H1 (cell line): ENCODE measurements around the gene FLVCR2. TPM values are rescaled to one million over a fixed set of nuclear protein-coding genes. Genes with fewer than 3 reads are reported as not detected.

Experiments
- CTCF ChIA-PET: fragments of 300-600 bp; sonication (Branson Sonifier 250); formaldehyde crosslinking; loops from one replicate; lab custom pipeline; 2021; ENCODE audit not compliant: partially characterized antibody; lab: Charles Lee
- POLR2A ChIA-PET: fragments of 300-600 bp; sonication (Branson Sonifier 250); formaldehyde crosslinking; loops from one replicate; lab custom pipeline; 2021; ENCODE audit warnings: inconsistent platforms; ENCODE audit not compliant: partially characterized antibody; lab: Charles Lee
- DNase-seq, 2 experiments: peaks; one replicate each; pipeline versions ENCODE4 v3.0.0 to v3.0.0-alpha.2; 2010 to 2022; ENCODE audit warnings: low spot score in 2 of 2, low read depth in 1 of 2, mixed read lengths in 1 of 2
- FAIRE-seq: peaks from 2 replicates; lab custom pipeline; 2011; peaks lifted over from hg19 to GRCh38; lab: Jason Lieb, UNC
- H2AFZ ChIP-seq: 2 replicates; pipeline ENCODE4 v1.8.1; 2012; ENCODE audit warnings: low read length, inconsistent platforms
- H2AK5ac ChIP-seq: 2 replicates; pipeline ENCODE4 v1.6.1; 2013; ENCODE audit warnings: low read depth, low read length
- H2BK120ac ChIP-seq: replicated peaks from 2 replicates; pipeline ENCODE3; 2013; ENCODE audit warnings: low read depth, low read length, inconsistent platforms
- H2BK12ac ChIP-seq: 2 replicates; pipeline ENCODE4 v1.6.1; 2013; ENCODE audit warnings: low read depth, low read length
- H2BK15ac ChIP-seq: 2 replicates; pipeline ENCODE4 v1.6.1; 2013; ENCODE audit warnings: low read length
- H2BK20ac ChIP-seq: 2 replicates; pipeline ENCODE4 v1.6.1; 2013; ENCODE audit warnings: low read length
- H2BK5ac ChIP-seq: 2 replicates; pipeline ENCODE4 v1.6.1; 2013; ENCODE audit warnings: low read depth, low read length
- H3K14ac ChIP-seq: 2 replicates; pipeline ENCODE4 v1.6.1; 2013; ENCODE audit warnings: inconsistent platforms; ENCODE audit not compliant: insufficient read length
- H3K18ac ChIP-seq: 2 replicates; pipeline ENCODE4 v1.6.1; 2013; ENCODE audit warnings: low read length; ENCODE audit errors: extremely low read depth
- H3K23ac ChIP-seq: 2 replicates; pipeline ENCODE4 v1.6.1; 2013; ENCODE audit warnings: inconsistent platforms; ENCODE audit not compliant: insufficient read length
- H3K23me2 ChIP-seq: 2 replicates; pipeline ENCODE4 v1.6.1; 2013; ENCODE audit warnings: low read depth, low read length
- H3K27ac ChIP-seq: 2 replicates; pipeline ENCODE4 v1.6.1; 2011; ENCODE audit warnings: low read depth, low read length, inconsistent platforms
- H3K27me3 ChIP-seq, 4 experiments: replicated peaks in 1 of 4; 1 replicate in 1 of 4; 2 replicates in 3 of 4; pipeline versions ENCODE4 v1.6.1 to v1.8.1; 2011 to 2013; ENCODE audit warnings: low read length in 3 of 4, mild to moderate bottlenecking in 3 of 4, inconsistent platforms in 2 of 4, mixed read lengths in 2 of 4, moderate library complexity in 1 of 4; ENCODE audit not compliant: control insufficient read depth in 3 of 4, insufficient read depth in 3 of 4; ENCODE audit errors: extremely low read depth in 1 of 4
- H3K36me3 ChIP-seq, 4 experiments: 2 replicates each; pipeline versions ENCODE4 v1.6.1 to v1.8.1; 2011 to 2013; ENCODE audit warnings: mild to moderate bottlenecking in 4 of 4, low read length in 3 of 4, moderate library complexity in 2 of 4, control low read depth in 1 of 4, inconsistent platforms in 1 of 4; ENCODE audit not compliant: insufficient read depth in 4 of 4, control insufficient read depth in 2 of 4
- H3K4ac ChIP-seq: replicated peaks from 2 replicates; pipeline ENCODE3; 2013; ENCODE audit warnings: low read length, low read depth, mixed read lengths, inconsistent platforms; ENCODE audit not compliant: insufficient read length
- H3K4me1 ChIP-seq, 4 experiments: replicated peaks in 1 of 4; 1 replicate in 1 of 4; 2 replicates in 3 of 4; pipeline versions ENCODE4 v1.6.1 to v1.8.1; 2011 to 2013; ENCODE audit warnings: low read length in 3 of 4, inconsistent platforms in 2 of 4, mixed read lengths in 1 of 4; ENCODE audit not compliant: insufficient read depth in 4 of 4, control insufficient read depth in 3 of 4
- H3K4me2 ChIP-seq, 2 experiments: 2 replicates each; pipeline versions ENCODE4 v1.6.1 to v1.8.1; 2011 to 2013; ENCODE audit warnings: low read depth in 2 of 2, low read length in 2 of 2, control low read depth in 1 of 2, inconsistent platforms in 1 of 2, mild to moderate bottlenecking in 1 of 2; ENCODE audit not compliant: insufficient read depth in 1 of 2
- H3K4me3 ChIP-seq, 4 experiments: fragments of 200-600, 300-600 bp in 1 of 4; sonication (generic), shearing (Covaris generic), sonication (Bioruptor Twin) in 1 of 4; 2 replicates each; pipeline versions ENCODE4 v1.5.1 to v1.8.1; 2011 to 2016; ENCODE audit warnings: low read length in 4 of 4, low read depth in 3 of 4, control low read depth in 2 of 4, inconsistent platforms in 2 of 4, mild to moderate bottlenecking in 2 of 4, mixed read lengths in 1 of 4, moderate library complexity in 1 of 4; ENCODE audit not compliant: insufficient read depth in 2 of 4; ENCODE audit errors: extremely low read depth in 1 of 4
- H3K56ac ChIP-seq: replicated peaks from 2 replicates; pipeline ENCODE3; 2013; ENCODE audit warnings: low read depth, mild to moderate bottlenecking, mixed read lengths, low read length, inconsistent platforms; ENCODE audit not compliant: insufficient read length
- H3K79me1 ChIP-seq: 2 replicates; pipeline ENCODE4 v1.6.1; 2013; ENCODE audit warnings: low read depth, low read length, control low read depth
- H3K79me2 ChIP-seq, 2 experiments: 2 replicates each; pipeline versions ENCODE4 v1.6.1 to v1.8.1; 2012 to 2013; ENCODE audit warnings: low read length in 2 of 2, mild to moderate bottlenecking in 2 of 2, inconsistent platforms in 1 of 2; ENCODE audit not compliant: insufficient read depth in 2 of 2, control insufficient read depth in 1 of 2
- H3K9ac ChIP-seq, 4 experiments: replicated peaks in 1 of 4; 1 replicate in 1 of 4; 2 replicates in 3 of 4; pipeline versions ENCODE4 v1.6.1 to v1.8.1; 2011 to 2013; ENCODE audit warnings: low read depth in 3 of 4, low read length in 3 of 4, control low read depth in 2 of 4, mild to moderate bottlenecking in 2 of 4, moderate library complexity in 2 of 4, inconsistent platforms in 1 of 4; ENCODE audit errors: extremely low read depth in 1 of 4
- H3K9me3 ChIP-seq, 2 experiments: 2 replicates each; pipeline versions ENCODE4 v1.6.1 to v1.8.1; 2012 to 2013; ENCODE audit warnings: mild to moderate bottlenecking in 2 of 2, moderate library complexity in 2 of 2, control low read depth in 1 of 2, inconsistent platforms in 1 of 2, low read depth in 1 of 2, low read length in 1 of 2, mixed read lengths in 1 of 2; ENCODE audit not compliant: insufficient read depth in 2 of 2
- H4K20me1 ChIP-seq, 2 experiments: replicated peaks in 1 of 2; 2 replicates each; pipeline versions ENCODE3 to v1.8.1; 2011 to 2013; ENCODE audit warnings: inconsistent platforms in 2 of 2, low read length in 2 of 2, mild to moderate bottlenecking in 1 of 2; ENCODE audit not compliant: insufficient read depth in 2 of 2, control insufficient read depth in 1 of 2
- H4K5ac ChIP-seq: 2 replicates; pipeline ENCODE4 v1.6.1; 2013; ENCODE audit warnings: low read length, low read depth, mixed read lengths, inconsistent platforms; ENCODE audit not compliant: insufficient read length
- H4K8ac ChIP-seq: 2 replicates; pipeline ENCODE4 v1.8.0; 2013; ENCODE audit warnings: mild to moderate bottlenecking, moderate library complexity, low read length, inconsistent platforms; ENCODE audit not compliant: insufficient read depth; ENCODE audit errors: extremely low read depth
- H4K91ac ChIP-seq: replicated peaks from 2 replicates; pipeline ENCODE3; 2013; ENCODE audit warnings: low read length, mixed read lengths, inconsistent platforms; ENCODE audit not compliant: insufficient read length
- ATF3 ChIP-seq: IDR thresholded peaks from 2 replicates; pipeline ENCODE4 v1.6.1; 2011; ENCODE audit warnings: low read depth, mild to moderate bottlenecking, low read length; ENCODE audit not compliant: insufficient read depth
- GABPA ChIP-seq: IDR thresholded peaks from 2 replicates; pipeline ENCODE4 v1.6.1; 2011; ENCODE audit warnings: mild to moderate bottlenecking, low read length, moderate library complexity, borderline replicate concordance; ENCODE audit not compliant: insufficient read depth
- HDAC2 ChIP-seq, 2 experiments: fragments of 300-600 bp in 1 of 2; sonication (generic) in 1 of 2; IDR thresholded peaks; 2 replicates each; pipeline ENCODE4 v1.6.1; 2011 to 2012; ENCODE audit warnings: low read depth in 2 of 2, low read length in 2 of 2, mild to moderate bottlenecking in 2 of 2, moderate library complexity in 2 of 2, borderline replicate concordance in 1 of 2, inconsistent platforms in 1 of 2
- JUN ChIP-seq: IDR thresholded peaks from 2 replicates; pipeline ENCODE4 v1.6.1; 2011; ENCODE audit warnings: low read depth, mild to moderate bottlenecking, improper control_type of control experiment, low read length
- RAD21 ChIP-seq, 2 experiments: IDR thresholded peaks in 1 of 2; conservative IDR thresholded peaks in 1 of 2; 2 replicates each; pipeline ENCODE4 v1.6.1; 2011; ENCODE audit warnings: low read depth in 2 of 2, low read length in 2 of 2, improper control_type of control experiment in 1 of 2, inconsistent platforms in 1 of 2, mild to moderate bottlenecking in 1 of 2, moderate library complexity in 1 of 2
- RFX5 ChIP-seq: IDR thresholded peaks from 2 replicates; pipeline ENCODE4 v1.6.1; 2011; ENCODE audit warnings: low read depth, low read length, improper control_type of control experiment, borderline replicate concordance
- SP1 ChIP-seq: IDR thresholded peaks from 2 replicates; pipeline ENCODE4 v1.6.1; 2011; ENCODE audit warnings: low read depth, low read length
- ZNF274 ChIP-seq: IDR thresholded peaks from 2 replicates; pipeline ENCODE4 v1.7.0; 2012; ENCODE audit warnings: low read length, borderline replicate concordance; ENCODE audit errors: extremely low read depth
- WGBS, 2 experiments: shearing (Covaris generic) in 1 of 2; methylation state at CpG; one replicate each; pipeline versions ENCODE4 v1.1.6 to v1.1.7; 2013 to 2015; ENCODE audit warnings: low lambda C conversion rate in 2 of 2, mixed read lengths in 2 of 2, inconsistent platforms in 1 of 2, low coverage in 1 of 2, missing lambda C conversion rate in 1 of 2; ENCODE audit not compliant: insufficient replicate concordance in 2 of 2, insufficient coverage in 1 of 2, insufficient read length in 1 of 2; ENCODE audit errors: extremely low coverage in 1 of 2, missing lambda C conversion rate in 1 of 2; 5-methylcytosine and 5-hydroxymethylcytosine counted together
- polyA plus RNA-seq, 7 experiments: library from polyadenylated mRNA; depleted of rRNA in 3 of 7; stranded (reverse) in 5 of 7; unstranded in 2 of 7; fragments of >200 nt in 5 of 7; fragments of 200-250 nt in 2 of 7; gene quantifications; 1 replicate in 5 of 7; 2 replicates in 1 of 7; 4 replicates in 1 of 7; pipeline versions ENCODE4 v1.2.1 to v1.2.3, GENCODE V29; 2011 to 2013; ENCODE audit warnings: missing spikeins in 2 of 7, mixed read lengths in 2 of 7
- total RNA-seq: library from RNA; stranded (reverse); fragmentation: NEBNext Ultra II Directional; extraction: Animal tissue kit (Norgen Biotek cat#: 25700); gene quantifications from 2 replicates; pipeline ENCODE4 v1.2.1, GENCODE V29; 2021

The FLVCR2 gene
- total and polyA plus RNA-seq, 2 of the 8 experiments (the other 6 are each of a cell fraction or from before 2014, with no cell fraction given) = 7.1 to 8.2 TPM

GRCh38 chr14:75625034-75625433 is 46.6 kb downstream of the FLVCR2 start:
- no peak overlapping the region for H3K18ac ChIP-seq
- no peak overlapping the region for H3K27ac ChIP-seq
- no peak overlapping the region for H2BK20ac ChIP-seq
- no peak overlapping the region for H3K56ac ChIP-seq
- peaks cover 2% of the 10 kb centered on the region; the same call in 1 of the 2 replicates for H3K23me2 ChIP-seq
- no peak overlapping the region for H2BK12ac ChIP-seq
- no peak overlapping the region for H2BK5ac ChIP-seq
- CTCF ChIA-PET = interaction anchor here (0.6 to 1.2 kb wide), 2 partner anchors 9 to 493 kb away, joined by 3 read pairs; no protein-coding TSS in a partner anchor
- no peaks in the 10 kb centered on the region for H3K36me3 ChIP-seq
- no peak overlapping the region for H3K4me3 ChIP-seq
- 98% methylated on average over 3 of the region's 3 CpGs; no CpG with 5 or more reads in 1 of the 2 experiments for WGBS, 2 experiments
- H4K5ac ChIP-seq = no peak overlapping the region
- no peaks in the 10 kb centered on the region for H3K27me3 ChIP-seq
- no peak overlapping the region for H4K8ac ChIP-seq
- no peak overlapping the region for H2AK5ac ChIP-seq
- no peak overlapping the region for H2AFZ ChIP-seq
- H3K9ac ChIP-seq = no peak overlapping the region
- H2BK120ac ChIP-seq = no peak overlapping the region
- H3K23ac ChIP-seq = no peak overlapping the region
- no peaks in the 10 kb centered on the region for H3K79me1 ChIP-seq
- no peak for DNase-seq
- no peaks in the 10 kb centered on the region for H3K79me2 ChIP-seq
- TF ChIP-seq ZNF274 (no peak), JUN (no peak), GABPA (no peak), RFX5 (no peak), HDAC2 (IDR thresholded peaks at IDR 0.05; ENCODE audit: borderline replicate concordance in 1 of 2, low read depth in 2 of 2, low read length in 2 of 2) (no peak), RAD21 (IDR thresholded peaks at IDR 0.05 in 1 of 2, conservative IDR thresholded peaks at IDR 0.05 in 1 of 2; ENCODE audit: low read depth in 2 of 2, low read length in 2 of 2) (no peak), SP1 (no peak), ATF3 (no peak)
- H4K20me1 ChIP-seq = no peaks in the 10 kb centered on the region
- no peaks in the 10 kb centered on the region for H3K9me3 ChIP-seq
- no peak overlapping the region for H4K91ac ChIP-seq
- no peak for FAIRE-seq
- H3K4ac ChIP-seq = no peak overlapping the region
- no peak overlapping the region for H3K14ac ChIP-seq
- peaks cover 0 to 12% (median 3%) of the 10 kb centered on the region in 4 experiments; a peak in 5 of 7 replicates for H3K4me1 ChIP-seq
- H3K4me2 ChIP-seq = no peak overlapping the region
- POLR2A ChIA-PET = no interaction called here
- H2BK15ac ChIP-seq = no peak overlapping the region
